ENCODE data around the gene PIGP. TPM values are rescaled to one million over a fixed set of nuclear protein-coding genes. Genes with fewer than 3 reads are reported as not detected.

PIGP gene
- total RNA-seq, 1 experiment from 2014 or later, result 25.7 TPM

- Histone ChIP-seq H3K4me3 (no peak overlapping the region), H3K9me3 (replicated peaks) (no peaks in the 10 kb centered on the region), H3K27ac (no peak overlapping the region), H3K36me3 (peaks cover 20% of the 10 kb centered on the region), H3K27me3 (no peaks in the 10 kb centered on the region), H3K4me1 (no peaks in the 10 kb centered on the region)
- DNase-seq, result no peak
These were observed 14.3 kb upstream of the PIGP start for GRCh38 chr21:37087188-37087587.

- no peaks in the 10 kb centered on the region for H3K4me1 ChIP-seq
- H3K9me3 ChIP-seq (replicated peaks), result no peaks in the 10 kb centered on the region
- H3K27ac ChIP-seq, result no peak overlapping the region
- peaks cover 15% of the 10 kb centered on the region for H3K36me3 ChIP-seq
- H3K27me3 ChIP-seq, result no peaks in the 10 kb centered on the region
- H3K4me3 ChIP-seq, result no peak overlapping the region
- no peak for DNase-seq
These were observed 12.9 kb upstream of the PIGP start for GRCh38 chr21:37085726-37086125.

DNA sequence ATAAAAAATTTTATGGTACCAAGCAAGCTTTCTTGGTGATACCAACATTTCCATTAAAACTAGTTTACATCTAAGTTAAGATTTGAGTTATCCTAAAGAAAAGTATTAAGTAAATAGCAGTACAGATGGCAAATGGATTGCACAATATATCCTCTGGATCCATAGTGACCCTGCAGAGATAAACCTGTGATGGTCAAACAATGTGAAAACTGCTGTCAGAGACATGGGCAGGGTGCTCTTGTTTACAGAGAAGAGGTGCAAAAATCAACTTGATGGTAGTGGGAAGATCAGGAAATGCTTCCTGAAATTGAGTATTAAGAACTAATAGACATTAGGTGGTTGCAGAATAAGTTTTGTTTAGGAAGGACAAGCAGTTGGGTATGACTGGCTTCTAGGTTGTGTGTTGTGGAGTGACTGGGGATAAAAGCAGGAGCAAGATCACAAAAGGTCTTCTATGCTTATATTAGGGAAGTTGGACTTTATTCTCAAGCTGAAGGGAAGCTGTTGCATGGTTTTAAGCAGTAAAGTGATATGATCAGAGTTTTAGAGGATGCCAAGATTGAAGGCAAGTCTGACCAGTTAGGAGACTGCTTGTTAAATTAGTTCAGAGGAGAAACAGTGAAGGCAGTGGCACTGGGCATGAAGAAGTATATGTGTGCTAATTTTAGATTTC, 10.1 kb upstream of the PIGP start:
- H3K36me3 ChIP-seq, result peaks cover 3% of the 10 kb centered on the region; the same call in 1 of the 2 replicates
- H3K9me3 ChIP-seq (replicated peaks), result peaks cover 3% of the 10 kb centered on the region; the same call in 1 of the 2 replicates
- H3K4me1 ChIP-seq, result no peaks in the 10 kb centered on the region
- no peak overlapping the region for H3K27ac ChIP-seq
- H3K27me3 ChIP-seq, result no peaks in the 10 kb centered on the region
- no peak overlapping the region for H3K4me3 ChIP-seq
- no peak for DNase-seq

- Histone ChIP-seq H3K9me3 (replicated peaks) (peaks cover 3% of the 10 kb centered on the region; the same call in 1 of the 2 replicates), H3K4me1 (no peaks in the 10 kb centered on the region), H3K27me3 (no peaks in the 10 kb centered on the region), H3K27ac (no peak overlapping the region), H3K36me3 (no peaks in the 10 kb centered on the region), H3K4me3 (no peak overlapping the region)
- DNase-seq, result no peak
These were observed 9.5 kb upstream of the PIGP start for GRCh38 chr21:37082375-37082774.

DNA sequence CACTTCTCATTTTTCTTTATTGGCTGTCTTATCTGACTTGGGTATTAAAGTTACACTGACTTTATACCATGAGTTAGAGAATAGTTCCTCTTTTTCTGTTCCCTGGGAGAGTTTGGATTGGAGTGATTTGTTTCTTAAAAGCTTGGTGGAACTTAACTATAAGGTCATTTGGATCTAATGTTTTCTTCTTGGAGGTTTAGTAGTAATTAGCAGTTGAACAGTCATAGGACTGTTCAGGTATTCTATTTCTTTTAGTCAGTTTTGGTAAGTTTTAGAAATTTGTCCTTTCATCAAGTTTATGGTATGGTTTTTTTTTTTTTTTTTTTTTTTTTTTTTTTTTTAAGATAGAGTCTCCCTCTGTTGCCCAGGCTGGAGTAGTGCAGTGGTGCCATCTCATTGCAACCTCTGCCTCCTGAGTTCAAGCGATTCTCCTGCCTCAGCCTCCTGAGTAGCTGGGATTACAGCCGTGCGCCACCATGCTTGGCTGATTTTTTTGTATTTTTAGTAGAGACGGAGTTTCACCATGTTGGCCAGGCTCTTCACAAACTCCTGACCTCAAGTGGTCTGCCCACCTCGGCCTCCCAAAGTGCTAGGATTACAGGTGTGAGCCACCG, 6.4 kb upstream of the PIGP start:
- Histone ChIP-seq H3K9me3 (replicated peaks) (peaks cover 3% of the 10 kb centered on the region; the same call in 1 of the 2 replicates), H3K4me3 (no peak overlapping the region), H3K36me3 (no peaks in the 10 kb centered on the region), H3K27me3 (no peaks in the 10 kb centered on the region), H3K4me1 (no peaks in the 10 kb centered on the region), H3K27ac (no peak overlapping the region)
- DNase-seq, result no peak

DNA sequence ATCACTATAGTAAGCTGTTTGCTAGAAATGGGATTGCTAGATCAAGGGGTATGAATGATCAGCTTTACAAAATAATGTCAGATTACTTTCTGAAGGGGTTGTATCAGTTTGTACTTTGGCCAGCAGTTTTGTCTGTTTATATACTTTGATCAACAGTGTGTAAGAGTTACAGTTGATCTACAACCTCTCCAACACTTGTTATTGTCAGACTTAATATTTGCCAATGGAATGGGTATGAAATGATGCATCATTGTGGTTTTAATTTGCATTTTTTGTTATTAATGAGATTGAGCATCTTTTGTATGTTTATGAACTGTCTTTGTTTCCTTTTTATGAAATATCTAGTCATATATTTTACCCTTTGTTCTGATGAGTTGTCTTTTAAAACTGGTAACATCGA, 4.5 kb upstream of the PIGP start:
- no peaks in the 10 kb centered on the region for H3K27me3 ChIP-seq
- no peak overlapping the region for H3K4me3 ChIP-seq
- DNase-seq, result no peak
- H3K27ac ChIP-seq, result no peak overlapping the region
- H3K4me1 ChIP-seq, result no peaks in the 10 kb centered on the region
- H3K9me3 ChIP-seq (replicated peaks), result peaks cover 3% of the 10 kb centered on the region; the same call in 1 of the 2 replicates
- H3K36me3 ChIP-seq, result no peaks in the 10 kb centered on the region

DNA sequence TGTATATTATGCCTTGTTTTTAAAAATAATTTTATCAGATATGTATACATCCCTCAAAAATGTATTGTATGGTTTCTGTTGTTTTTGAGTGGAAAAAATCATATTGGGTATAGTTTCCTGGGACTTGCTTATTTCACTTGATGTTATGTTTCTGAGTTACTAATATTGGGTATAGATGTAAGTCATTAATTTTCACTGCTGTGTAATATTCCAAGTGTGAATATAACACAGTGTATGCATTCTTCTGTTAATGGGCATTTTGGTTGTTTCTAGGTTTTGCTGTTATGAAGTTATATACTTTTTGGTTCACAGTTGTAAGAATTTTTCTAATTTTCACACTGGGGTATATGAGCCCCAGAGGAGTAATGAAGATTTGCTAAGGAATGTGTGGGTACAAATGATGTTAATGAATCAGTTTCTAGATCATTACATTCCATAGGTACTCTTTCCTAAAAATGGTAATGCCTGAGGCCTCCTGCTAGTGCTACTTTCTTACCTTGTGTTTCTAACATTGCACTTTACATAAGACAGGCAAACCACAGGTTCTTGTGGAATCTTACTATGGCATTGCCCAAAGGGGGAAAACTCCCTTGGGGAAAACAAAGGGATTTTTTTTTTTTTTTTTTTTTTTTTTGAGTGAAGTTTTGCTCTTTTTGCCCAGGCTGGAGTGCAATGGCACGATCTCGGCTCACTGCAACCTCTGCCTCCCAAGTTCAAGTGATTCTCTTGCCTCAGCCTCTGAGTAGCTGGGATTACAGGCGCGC, 3.4 kb upstream of the PIGP start:
- Histone ChIP-seq H3K27me3 (no peaks in the 10 kb centered on the region), H3K9me3 (replicated peaks) (peaks cover 3% of the 10 kb centered on the region; the same call in 1 of the 2 replicates), H3K27ac (no peak overlapping the region), H3K4me3 (no peak overlapping the region), H3K36me3 (no peaks in the 10 kb centered on the region), H3K4me1 (no peaks in the 10 kb centered on the region)
- no peak for DNase-seq

DNA sequence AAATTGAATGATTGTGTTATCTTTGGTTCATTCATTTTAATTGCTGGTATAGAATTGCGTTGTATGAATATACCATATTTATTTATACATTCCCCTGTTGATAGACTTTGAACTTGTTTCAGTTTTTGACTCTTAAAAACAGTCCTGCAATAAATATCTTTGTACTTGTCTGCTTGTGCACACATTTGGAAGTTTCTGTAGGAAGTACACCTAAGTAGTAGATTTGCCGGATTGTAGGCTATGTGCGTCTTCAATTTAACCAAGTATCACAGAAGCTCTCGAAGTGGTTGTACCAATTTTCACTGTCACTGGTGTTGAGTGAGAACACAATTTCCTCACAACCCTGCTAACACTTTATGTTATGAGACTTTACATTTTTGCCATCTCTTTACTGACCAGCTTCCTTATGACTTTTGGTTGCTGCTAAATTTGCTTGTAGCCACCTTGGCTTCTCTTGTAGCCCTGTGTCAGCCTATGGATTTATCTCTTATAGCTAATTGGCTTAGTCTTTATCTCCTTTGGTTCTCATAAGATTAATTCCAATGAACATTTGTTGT, 2.4 kb upstream of the PIGP start:
- peaks cover 3% of the 10 kb centered on the region; the same call in 1 of the 2 replicates for H3K9me3 ChIP-seq (replicated peaks)
- H3K27ac ChIP-seq, result no peak overlapping the region
- H3K4me3 ChIP-seq, result no peak overlapping the region
- H3K27me3 ChIP-seq, result no peaks in the 10 kb centered on the region
- no peak for DNase-seq
- no peaks in the 10 kb centered on the region for H3K36me3 ChIP-seq
- no peaks in the 10 kb centered on the region for H3K4me1 ChIP-seq

GRCh38 chr21:37074546-37074945, 1.7 kb upstream of the PIGP start:
- H3K36me3 ChIP-seq, result no peaks in the 10 kb centered on the region
- DNase-seq, result no peak

GRCh38 chr21:37074197-37074510, 1.3 kb upstream of the PIGP start:
- DNase-seq, result peak in 1 of 2 experiments; percentile 55
- H3K4me3 ChIP-seq, result peak overlapping the region; percentile 88
- no peaks in the 10 kb centered on the region for H3K36me3 ChIP-seq

More at GRCh38 chr21:37074546-37074945, 1.7 kb upstream of the PIGP start:
- no peaks in the 10 kb centered on the region for H3K27me3 ChIP-seq
- peaks cover 3% of the 10 kb centered on the region; the same call in 1 of the 2 replicates for H3K9me3 ChIP-seq (replicated peaks)
- peak overlapping the region; percentile 88 for H3K4me3 ChIP-seq
- H3K27ac ChIP-seq, result no peak overlapping the region; the same call in 1 of the 2 replicates
- no peaks in the 10 kb centered on the region for H3K4me1 ChIP-seq

GRCh38 chr21:37073417-37074196, 736 bp upstream of the PIGP start:
- Histone ChIP-seq H3K27ac (peak overlapping the region; percentile 66), H3K4me3 (peak overlapping the region; percentile 88), H3K9me3 (replicated peaks) (no peaks in the 10 kb centered on the region), H3K36me3 (no peaks in the 10 kb centered on the region), H3K27me3 (no peaks in the 10 kb centered on the region), H3K4me1 (no peaks in the 10 kb centered on the region)
- peak; percentile 53 to 61 for DNase-seq

More at GRCh38 chr21:37074197-37074510, 1.3 kb upstream of the PIGP start:
- peak overlapping the region; percentile 66 for H3K27ac ChIP-seq
- peaks cover 3% of the 10 kb centered on the region; the same call in 1 of the 2 replicates for H3K9me3 ChIP-seq (replicated peaks)
- no peaks in the 10 kb centered on the region for H3K4me1 ChIP-seq
- H3K27me3 ChIP-seq, result no peaks in the 10 kb centered on the region

- no peak for DNase-seq
- H3K27ac ChIP-seq, result peak overlapping the region; percentile 94
- peak overlapping the region; percentile 88 for H3K4me3 ChIP-seq
- H3K9me3 ChIP-seq (replicated peaks), result no peaks in the 10 kb centered on the region
- no peaks in the 10 kb centered on the region for H3K4me1 ChIP-seq
- H3K36me3 ChIP-seq, result no peaks in the 10 kb centered on the region
- H3K27me3 ChIP-seq, result no peaks in the 10 kb centered on the region
These were observed 440 bp downstream of the PIGP start for GRCh38 chr21:37072274-37072987.

GRCh38 chr21:37071561-37072273, 1.2 kb downstream of the PIGP start:
- Histone ChIP-seq H3K4me3 (peak overlapping the region; percentile 88), H3K27me3 (no peaks in the 10 kb centered on the region), H3K36me3 (no peaks in the 10 kb centered on the region), H3K9me3 (replicated peaks) (no peaks in the 10 kb centered on the region), H3K27ac (peak overlapping the region; percentile 94), H3K4me1 (no peaks in the 10 kb centered on the region)
- peak; percentile 63 to 71 for DNase-seq

All from SJCRH30 (cell line).